ENCODE data around the gene EIF5A. TPM values are rescaled to one million over a fixed set of nuclear protein-coding genes. Genes with fewer than 3 reads are reported as not detected.
A peak's percentile ranks its signal among the peaks of the same experiment; 100 is the strongest.

The EIF5A gene
- total RNA-seq, 1 experiment from 2014 or later, result 1,139 TPM

DNA sequence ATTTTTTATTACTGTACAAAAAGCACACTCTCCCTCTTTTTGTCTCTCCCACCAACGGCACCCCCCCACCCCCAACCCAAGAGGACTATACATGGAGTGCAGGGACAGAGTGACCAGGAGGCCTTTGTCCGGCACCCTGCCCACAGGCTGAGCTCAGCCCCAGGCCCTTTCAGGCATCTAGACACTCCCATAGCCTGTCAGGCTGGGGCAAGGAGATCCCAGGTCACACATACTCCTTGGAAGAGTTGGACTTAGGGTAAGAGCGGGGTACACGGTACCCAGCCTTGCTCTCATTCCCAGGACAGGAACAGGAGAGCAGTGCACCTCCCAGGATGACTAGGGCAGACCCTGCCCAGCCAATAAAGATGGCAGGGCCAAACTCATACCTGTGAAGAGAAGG is 47.3 kb upstream of the EIF5A start:
- CTCF ChIA-PET, result no interaction called here
- Histone ChIP-seq H3K4me3 (replicated peaks in 1 of 2; ENCODE audit: low read depth in 1 of 2, low read length in 2 of 2) (peak overlapping the region; percentile 98 to 99), H3K27ac (ENCODE audit: low read depth, low read length) (peak overlapping the region; percentile 94), H3K36me3 (ENCODE audit: control insufficient read depth in 1 of 2, insufficient read depth in 2 of 2, low read length in 2 of 2) (peaks cover 9 to 32% of the 10 kb centered on the region in 2 experiments), H4K20me1 (ENCODE audit: insufficient read depth) (peaks cover 5% of the 10 kb centered on the region; the same call in 1 of the 2 replicates), H3K79me2 (ENCODE audit: insufficient read depth, low read length) (peaks cover 58% of the 10 kb centered on the region), H3K9ac (ENCODE audit: low read length) (peak overlapping the region; percentile 99), H2AFZ (ENCODE audit: low read depth, low read length, poor library complexity, severe bottlenecking) (no peak overlapping the region), H3K27me3 (ENCODE audit: insufficient read depth, low read length) (no peaks in the 10 kb centered on the region), H3K4me1 (ENCODE audit: control insufficient read depth in 1 of 2, insufficient read depth in 2 of 2, low read length in 2 of 2) (peaks cover 26 to 48% of the 10 kb centered on the region in 2 experiments), H3K4me2 (ENCODE audit: low read length) (peak overlapping the region; percentile 90), H3K9me2 (ENCODE audit: insufficient read depth) (no peaks in the 10 kb centered on the region), H3K9me3 (ENCODE audit: control insufficient read depth in 1 of 2, insufficient read depth in 1 of 2, low read depth in 1 of 2, low read length in 2 of 2) (no peaks in the 10 kb centered on the region)
- no peak for DNase-seq (ENCODE audit: low read depth, low spot score)
- POLR2A ChIA-PET, result interaction anchor here (0.7 to 3.0 kb wide), 6 partner anchors 18 to 396 kb away, joined by 3 to 15 read pairs (median 6); partner anchors contain the start of genes ACADVL, DLG4 and GABARAP
- RAD21 ChIA-PET (ENCODE audit: low non-redundant PET in 1 of 2, low total read pairs in 2 of 2, uncharacterized antibody in 2 of 2, unreplicated experiment in 2 of 2), result no interaction called here
- intact Hi-C loops (cut with micrococcal nuclease), result loop anchor here (10.0 kb wide), 1 partner anchor 175 kb away; the partner anchor contains the start of genes FGF11 and TMEM102
- BruUV-seq (replicated peaks), result no TSS peak
- no peak for ATAC-seq
- 0 out of 2 replicates have a peak, but pooled peaks have one; percentile 6 for TF ChIP-seq POLR2AphosphoS5 (IDR thresholded peaks at IDR 0.05; ENCODE audit: low read depth, low read length)
- no peak for TF ChIP-seq TCF7L2 (IDR thresholded peaks at IDR 0.05; ENCODE audit: borderline replicate concordance, extremely low read depth, insufficient read depth, insufficient read length)

DNA sequence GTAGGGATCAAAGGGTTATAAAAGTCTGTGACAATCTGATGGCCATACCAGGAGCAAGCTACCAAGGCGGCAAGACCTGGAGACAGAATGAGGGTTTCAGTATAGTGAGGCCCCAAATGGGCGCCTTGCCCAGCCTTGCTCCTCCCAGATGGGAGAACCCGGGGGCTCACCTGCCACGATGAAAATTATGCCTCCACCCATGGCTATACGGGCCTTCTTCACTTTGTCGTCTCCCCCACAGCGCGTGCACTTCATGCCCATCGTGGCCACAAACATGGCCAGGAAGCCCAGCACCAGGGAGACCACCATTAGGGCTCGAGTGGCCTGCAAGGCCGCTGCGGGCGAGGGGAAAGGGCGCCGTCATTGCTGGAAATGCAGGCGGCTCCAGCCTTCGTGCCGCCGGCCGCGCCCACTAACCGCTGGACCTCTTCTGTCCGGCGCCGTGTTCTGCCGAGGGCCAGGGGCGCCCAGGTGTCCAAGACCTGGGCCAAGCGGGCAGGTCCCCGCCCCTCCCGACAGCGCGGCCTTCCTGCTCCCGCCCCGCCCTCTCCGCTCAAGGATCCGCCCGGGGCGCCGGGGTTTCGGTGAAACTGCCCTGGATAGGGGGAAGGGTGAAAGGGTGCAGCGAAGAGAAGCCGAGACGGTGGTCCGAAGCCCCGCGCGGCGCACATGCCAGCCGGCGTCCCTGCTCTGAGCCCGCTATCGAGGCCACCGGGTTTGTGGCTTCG is 46.6 kb upstream of the EIF5A start:
- DNase-seq (ENCODE audit: low read depth, low spot score) (no peak), ATAC-seq (peak; percentile 48)
- H3K9me2 ChIP-seq (ENCODE audit: insufficient read depth), result no peaks in the 10 kb centered on the region
- no peaks in the 10 kb centered on the region for H3K27me3 ChIP-seq (ENCODE audit: insufficient read depth, low read length)
- H3K4me1 ChIP-seq (ENCODE audit: control insufficient read depth in 1 of 2, insufficient read depth in 2 of 2, low read length in 2 of 2), result peaks cover 33 to 55% of the 10 kb centered on the region in 2 experiments
- ChIA-PET RAD21 (ENCODE audit: low non-redundant PET in 1 of 2, low total read pairs in 2 of 2, uncharacterized antibody in 2 of 2, unreplicated experiment in 2 of 2) (no interaction called here), POLR2A (interaction anchor here (0.7 to 3.0 kb wide), 6 partner anchors 19 to 397 kb away, joined by 3 to 15 read pairs (median 6); partner anchors contain the start of genes ACADVL, DLG4 and GABARAP), CTCF (no interaction called here)
- H3K79me2 ChIP-seq (ENCODE audit: insufficient read depth, low read length), result peaks cover 58% of the 10 kb centered on the region
- H3K27ac ChIP-seq (ENCODE audit: low read depth, low read length), result peak overlapping the region; percentile 94
- H2AFZ ChIP-seq (ENCODE audit: low read depth, low read length, poor library complexity, severe bottlenecking), result no peak overlapping the region
- peak overlapping the region; percentile 98 to 99 for H3K4me3 ChIP-seq (replicated peaks in 1 of 2; ENCODE audit: low read depth in 1 of 2, low read length in 2 of 2)
- BruUV-seq (replicated peaks), result no TSS peak
- H4K20me1 ChIP-seq (ENCODE audit: insufficient read depth), result peaks cover 5% of the 10 kb centered on the region; the same call in 1 of the 2 replicates
- intact Hi-C loops (cut with micrococcal nuclease), result loop anchor here (10.0 kb wide), 1 partner anchor 174 kb away; the partner anchor contains the start of genes FGF11 and TMEM102
- H3K4me2 ChIP-seq (ENCODE audit: low read length), result peak overlapping the region; percentile 90
- H3K36me3 ChIP-seq (ENCODE audit: control insufficient read depth in 1 of 2, insufficient read depth in 2 of 2, low read length in 2 of 2), result peaks cover 9 to 32% of the 10 kb centered on the region in 2 experiments
- TF ChIP-seq SIN3A (IDR thresholded peaks at IDR 0.05; ENCODE audit: low read depth) (peak; percentile 36; the same call in 1 of the 2 replicates), JUND (IDR thresholded peaks at IDR 0.05) (0 out of 2 replicates have a peak, but pooled peaks have one; percentile 10), POLR2AphosphoS5 (IDR thresholded peaks at IDR 0.05; ENCODE audit: low read depth, low read length) (peak; percentile 41; the same call in 1 of the 2 replicates)
- TF ChIP-seq, protein P1, sequence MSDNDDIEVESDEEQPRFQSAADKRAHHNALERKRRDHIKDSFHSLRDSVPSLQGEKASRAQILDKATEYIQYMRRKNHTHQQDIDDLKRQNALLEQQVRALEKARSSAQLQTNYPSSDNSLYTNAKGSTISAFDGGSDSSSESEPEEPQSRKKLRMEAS (IDR thresholded peaks at IDR 0.05), result no peak; the same call in 1 of the 2 replicates
- H3K9me3 ChIP-seq (ENCODE audit: control insufficient read depth in 1 of 2, insufficient read depth in 1 of 2, low read depth in 1 of 2, low read length in 2 of 2), result no peaks in the 10 kb centered on the region
- peak overlapping the region; percentile 99 for H3K9ac ChIP-seq (ENCODE audit: low read length)

Data from HCT116 (cell line).